ENCODE measurements around the gene SLC45A2. TPM values are rescaled to one million over a fixed set of nuclear protein-coding genes. Genes with fewer than 3 reads are reported as not detected.
A peak's percentile ranks its signal among the peaks of the same experiment; 100 is the strongest.

SLC45A2 gene
- total and polyA plus RNA-seq, 4 donors, result 0.36 to 0.54 TPM; not detected in 2

DNA sequence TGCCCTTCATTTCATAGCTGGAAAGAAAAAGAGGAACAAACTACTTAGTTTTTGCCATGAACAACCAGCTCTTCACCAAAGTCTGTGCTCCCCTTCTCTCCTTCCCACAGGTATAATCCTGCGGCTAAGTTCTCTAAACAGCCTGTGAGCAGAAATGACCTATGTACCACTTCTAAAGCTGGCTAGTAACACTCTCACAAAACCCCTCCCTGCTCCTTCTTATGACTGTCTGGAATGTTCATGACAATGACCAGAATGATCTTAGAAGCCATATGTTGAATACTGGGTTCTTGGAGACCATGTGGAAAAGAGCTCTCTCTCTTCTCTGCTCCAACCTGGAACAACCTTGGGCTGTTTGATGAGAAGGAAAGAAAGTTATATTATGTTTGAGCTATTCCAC is 36.2 kb upstream of the SLC45A2 start:
- intact Hi-C loops (cut with DNase I), result no loop called here
- ATAC-seq (ENCODE audit: low FRiP score), result no peak

DNA sequence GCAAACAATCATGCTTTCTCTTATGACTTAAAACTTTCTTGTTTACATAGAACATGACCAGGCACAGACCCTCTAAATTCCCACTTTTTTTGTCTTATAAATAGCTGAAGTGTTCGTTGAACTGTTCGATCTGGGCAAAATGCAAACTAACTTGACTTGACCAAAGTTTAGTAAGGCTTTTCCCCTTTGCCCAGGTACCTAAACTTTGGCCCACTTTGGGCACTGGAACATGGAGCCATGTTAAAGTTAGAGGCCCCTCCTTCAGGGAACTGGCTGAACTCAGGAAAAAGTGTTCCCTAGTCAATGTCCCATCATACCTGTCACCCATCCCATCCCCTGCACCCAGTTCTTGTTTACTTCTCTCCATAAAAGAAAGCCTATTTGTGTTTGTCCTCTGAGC is 32.8 kb upstream of the SLC45A2 start:
- DNase-seq, result no peak
- intact Hi-C loops (cut with DNase I), result loop anchor here in 1 of 2 donors (10.0 kb wide), 1 partner anchor 458 kb away; no protein-coding TSS in a partner anchor
- no peaks in the 10 kb centered on the region for H3K4me1 ChIP-seq (ENCODE audit: control insufficient read depth in 1 of 2, insufficient read depth in 2 of 2, low read length in 2 of 2)
- no peaks in the 10 kb centered on the region for H3K27me3 ChIP-seq (ENCODE audit: control insufficient read depth in 1 of 2, insufficient read depth in 2 of 2, low read length in 1 of 2)
- H3K4me3 ChIP-seq (ENCODE audit: low read length in 2 of 2), result no peak overlapping the region
- peaks cover 0 to 2% of the 10 kb centered on the region in 2 donors for H3K36me3 ChIP-seq (ENCODE audit: control insufficient read depth in 1 of 2, insufficient read depth in 2 of 2, low read length in 1 of 2)
- ATAC-seq (ENCODE audit: low FRiP score), result no peak
- no peak overlapping the region for H3K27ac ChIP-seq (ENCODE audit: low read depth in 1 of 2, low read length in 2 of 2)
- no peaks in the 10 kb centered on the region for H3K9me3 ChIP-seq (ENCODE audit: control insufficient read depth, low read length)
- 96 to 97% methylated on average over 2 of the region's 2 CpGs for WGBS, 2 donors

More for the DNA sequence above, 36.2 kb upstream of the SLC45A2 start:
- no peaks in the 10 kb centered on the region for H3K36me3 ChIP-seq (ENCODE audit: control insufficient read depth in 1 of 2, insufficient read depth in 2 of 2, low read length in 1 of 2)
- no peak overlapping the region for H3K4me3 ChIP-seq (ENCODE audit: low read length in 2 of 2)
- H3K9me3 ChIP-seq (ENCODE audit: control insufficient read depth, low read length), result no peaks in the 10 kb centered on the region
- no peaks in the 10 kb centered on the region for H3K4me1 ChIP-seq (ENCODE audit: control insufficient read depth in 1 of 2, insufficient read depth in 2 of 2, low read length in 2 of 2)
- no peak overlapping the region for H3K27ac ChIP-seq (ENCODE audit: low read depth in 1 of 2, low read length in 2 of 2)
- DNase-seq, result no peak
- no peaks in the 10 kb centered on the region for H3K27me3 ChIP-seq (ENCODE audit: control insufficient read depth in 1 of 2, insufficient read depth in 2 of 2, low read length in 1 of 2)
- 95 to 100% methylated on average over 1 of the region's 1 CpG for WGBS, 2 donors

DNA sequence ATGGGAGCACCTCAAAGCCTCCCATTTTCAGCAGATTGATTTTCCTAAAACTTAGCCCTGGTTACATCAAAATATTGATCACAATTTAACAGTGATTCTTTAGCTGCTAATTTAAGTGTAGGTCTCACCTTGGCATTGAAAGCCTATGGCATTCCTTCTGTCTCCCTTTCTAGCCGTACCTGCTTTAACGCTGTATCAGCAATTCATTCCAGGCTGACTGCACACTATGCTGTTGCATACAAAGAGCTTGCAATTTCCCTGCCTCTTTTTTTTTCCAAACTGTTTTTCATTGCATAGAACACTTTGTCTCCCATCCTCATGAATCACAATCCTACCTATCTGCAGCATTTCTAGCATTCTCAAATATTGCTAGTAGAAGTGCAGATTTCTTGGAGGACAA is 32.3 kb upstream of the SLC45A2 start:
- H3K27me3 ChIP-seq (ENCODE audit: control insufficient read depth in 1 of 2, insufficient read depth in 2 of 2, low read length in 1 of 2), result no peaks in the 10 kb centered on the region
- H3K9me3 ChIP-seq (ENCODE audit: control insufficient read depth, low read length), result no peaks in the 10 kb centered on the region
- H3K4me3 ChIP-seq (ENCODE audit: low read length in 2 of 2), result no peak overlapping the region
- H3K4me1 ChIP-seq (ENCODE audit: control insufficient read depth in 1 of 2, insufficient read depth in 2 of 2, low read length in 2 of 2), result no peaks in the 10 kb centered on the region
- peaks cover 0 to 2% of the 10 kb centered on the region in 2 donors for H3K36me3 ChIP-seq (ENCODE audit: control insufficient read depth in 1 of 2, insufficient read depth in 2 of 2, low read length in 1 of 2)
- no peak overlapping the region for H3K27ac ChIP-seq (ENCODE audit: low read depth in 1 of 2, low read length in 2 of 2)
- intact Hi-C loops (cut with DNase I), result loop anchor here in 1 of 2 donors (10.0 kb wide), 1 partner anchor 458 kb away; no protein-coding TSS in a partner anchor
- DNase-seq, result no peak
- 97% methylated on average over 2 of the region's 2 CpGs for WGBS, 2 donors
- ATAC-seq (ENCODE audit: low FRiP score), result no peak

DNA sequence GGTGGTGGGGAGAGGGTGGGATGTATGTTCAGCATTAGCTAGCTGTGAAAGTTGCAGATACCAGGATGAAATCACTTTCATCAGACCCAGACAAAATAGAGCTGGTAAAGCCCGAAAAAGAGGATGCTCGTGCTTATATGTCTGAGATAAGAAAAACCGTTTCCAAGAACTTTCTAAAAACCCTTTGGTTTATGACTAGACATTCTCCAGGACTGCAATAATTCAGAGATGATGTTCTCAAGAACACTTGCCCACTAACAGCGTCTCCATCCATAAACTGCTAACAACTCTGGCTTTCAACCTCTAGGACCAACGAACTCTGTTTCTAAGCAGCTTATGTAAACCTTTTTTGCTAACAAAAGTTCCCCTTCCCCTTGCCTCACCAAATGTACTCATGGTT is 31.7 kb upstream of the SLC45A2 start:
- intact Hi-C loops (cut with DNase I), result loop anchor here in 1 of 2 donors (10.0 kb wide), 1 partner anchor 459 kb away; no protein-coding TSS in a partner anchor
- H3K4me1 ChIP-seq (ENCODE audit: control insufficient read depth in 1 of 2, insufficient read depth in 2 of 2, low read length in 2 of 2), result no peaks in the 10 kb centered on the region
- no peak for ATAC-seq (ENCODE audit: low FRiP score)
- WGBS, 2 donors, result 77 to 86% methylated on average over 5 of the region's 5 CpGs
- no peaks in the 10 kb centered on the region for H3K27me3 ChIP-seq (ENCODE audit: control insufficient read depth in 1 of 2, insufficient read depth in 2 of 2, low read length in 1 of 2)
- H3K27ac ChIP-seq (ENCODE audit: low read depth in 1 of 2, low read length in 2 of 2), result no peak overlapping the region
- H3K36me3 ChIP-seq (ENCODE audit: control insufficient read depth in 1 of 2, insufficient read depth in 2 of 2, low read length in 1 of 2), result peaks cover 0 to 2% of the 10 kb centered on the region in 2 donors
- H3K4me3 ChIP-seq (ENCODE audit: low read length in 2 of 2), result no peak overlapping the region
- no peaks in the 10 kb centered on the region for H3K9me3 ChIP-seq (ENCODE audit: control insufficient read depth, low read length)
- DNase-seq, result no peak

DNA sequence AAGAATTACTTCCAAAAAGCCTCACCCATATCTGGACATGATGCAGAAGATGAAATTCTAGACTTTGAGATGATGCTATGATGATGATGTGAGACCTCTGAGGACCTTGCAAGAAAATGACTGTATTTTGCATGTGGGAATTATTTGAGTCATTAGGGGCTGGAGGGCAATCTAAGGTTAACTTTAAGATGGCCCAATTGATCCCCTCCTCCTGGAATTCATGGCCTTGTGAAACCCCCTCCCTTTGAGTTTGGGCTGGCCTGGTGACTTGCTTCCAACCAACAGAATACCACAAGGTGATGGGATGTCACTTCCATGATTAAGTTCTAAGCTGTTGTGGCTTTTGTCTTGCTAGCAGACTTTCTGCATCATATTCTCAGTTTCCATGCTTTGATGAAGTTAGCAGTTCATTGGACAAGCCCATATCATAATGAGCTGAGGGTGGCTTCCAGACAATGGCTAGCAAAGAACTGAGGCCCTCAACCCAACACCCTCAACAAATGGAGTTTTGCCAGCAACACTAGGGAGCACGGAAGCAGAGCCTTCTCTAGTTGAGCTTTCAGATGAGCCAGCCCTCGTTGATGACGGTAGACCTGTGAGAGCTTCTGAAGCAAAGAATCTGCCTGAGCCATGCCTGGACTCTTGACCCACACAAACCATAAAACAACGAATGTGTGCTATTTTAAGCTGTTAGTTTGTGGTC is 30.8 kb upstream of the SLC45A2 start:
- no peak overlapping the region for H3K4me3 ChIP-seq (ENCODE audit: low read length in 2 of 2)
- no peaks in the 10 kb centered on the region for H3K4me1 ChIP-seq (ENCODE audit: control insufficient read depth in 1 of 2, insufficient read depth in 2 of 2, low read length in 2 of 2)
- H3K36me3 ChIP-seq (ENCODE audit: control insufficient read depth in 1 of 2, insufficient read depth in 2 of 2, low read length in 1 of 2), result peaks cover 0 to 2% of the 10 kb centered on the region in 2 donors
- DNase-seq (no peak), ATAC-seq (ENCODE audit: low FRiP score) (no peak)
- no peaks in the 10 kb centered on the region for H3K27me3 ChIP-seq (ENCODE audit: control insufficient read depth in 1 of 2, insufficient read depth in 2 of 2, low read length in 1 of 2)
- no peak overlapping the region for H3K27ac ChIP-seq (ENCODE audit: low read depth in 1 of 2, low read length in 2 of 2)
- H3K9me3 ChIP-seq (ENCODE audit: control insufficient read depth, low read length), result no peaks in the 10 kb centered on the region
- intact Hi-C loops (cut with DNase I), result loop anchor here in 1 of 2 donors (10.0 kb wide), 1 partner anchor 460 kb away; no protein-coding TSS in a partner anchor
- WGBS, 2 donors, result 95 to 96% methylated on average over 4 of the region's 4 CpGs

DNA sequence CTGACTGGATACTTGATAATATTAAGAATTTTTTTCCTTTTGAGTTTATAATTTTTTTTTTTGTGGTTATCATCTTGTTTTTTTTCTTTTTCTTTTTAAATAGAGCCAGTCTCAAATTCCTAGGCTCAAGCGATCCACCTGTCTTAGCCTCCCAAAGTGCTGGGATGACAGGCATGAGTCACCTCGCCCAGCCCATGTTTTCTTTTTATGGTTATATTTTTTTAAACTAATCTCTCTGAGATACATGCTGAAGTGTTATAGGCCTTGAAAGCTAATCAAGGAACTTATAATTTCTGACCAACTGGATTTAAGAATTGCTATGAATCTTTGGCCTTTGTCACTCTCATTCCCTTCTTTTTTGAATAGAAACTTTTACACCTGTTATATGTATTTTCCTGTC is 30.1 kb upstream of the SLC45A2 start:
- Histone ChIP-seq H3K36me3 (ENCODE audit: control insufficient read depth in 1 of 2, insufficient read depth in 2 of 2, low read length in 1 of 2) (peaks cover 0 to 2% of the 10 kb centered on the region in 2 donors), H3K9me3 (ENCODE audit: control insufficient read depth, low read length) (no peaks in the 10 kb centered on the region), H3K27me3 (ENCODE audit: control insufficient read depth in 1 of 2, insufficient read depth in 2 of 2, low read length in 1 of 2) (no peaks in the 10 kb centered on the region), H3K4me3 (ENCODE audit: low read length in 2 of 2) (no peak overlapping the region), H3K4me1 (ENCODE audit: control insufficient read depth in 1 of 2, insufficient read depth in 2 of 2, low read length in 2 of 2) (no peaks in the 10 kb centered on the region), H3K27ac (ENCODE audit: low read depth in 1 of 2, low read length in 2 of 2) (no peak overlapping the region)
- ATAC-seq (ENCODE audit: low FRiP score) (no peak), DNase-seq (no peak)
- WGBS, 2 donors, result 91 to 97% methylated on average over 2 of the region's 2 CpGs
- intact Hi-C loops (cut with DNase I), result loop anchor here in 1 of 2 donors (10.0 kb wide), 1 partner anchor 460 kb away; no protein-coding TSS in a partner anchor

DNA sequence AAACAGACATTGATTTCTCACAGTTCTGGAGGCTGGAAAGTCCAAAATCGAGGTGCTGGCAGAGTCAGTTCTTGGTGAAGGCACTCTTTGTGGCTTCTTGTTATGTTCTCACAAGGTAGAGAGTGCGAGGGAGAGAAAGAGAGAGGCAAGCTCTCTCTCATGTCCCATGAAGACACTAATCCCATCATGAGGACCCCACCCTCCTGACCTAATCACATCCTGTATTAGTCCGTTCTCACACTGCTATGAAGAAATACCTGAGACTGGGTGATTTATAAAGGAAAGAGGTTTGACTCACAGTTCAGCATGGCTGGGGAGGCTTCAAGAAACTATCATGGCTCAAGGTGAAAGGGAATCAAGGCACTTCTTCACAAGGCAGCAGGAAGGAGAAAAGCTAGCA is 29.1 kb upstream of the SLC45A2 start:
- DNase-seq, result no peak
- no peaks in the 10 kb centered on the region for H3K27me3 ChIP-seq (ENCODE audit: control insufficient read depth in 1 of 2, insufficient read depth in 2 of 2, low read length in 1 of 2)
- ATAC-seq (ENCODE audit: low FRiP score), result no peak
- no peak overlapping the region for H3K27ac ChIP-seq (ENCODE audit: low read depth in 1 of 2, low read length in 2 of 2)
- intact Hi-C loops (cut with DNase I), result loop anchor here in 1 of 2 donors (10.0 kb wide), 1 partner anchor 461 kb away; no protein-coding TSS in a partner anchor
- H3K9me3 ChIP-seq (ENCODE audit: control insufficient read depth, low read length), result no peaks in the 10 kb centered on the region
- H3K36me3 ChIP-seq (ENCODE audit: control insufficient read depth in 1 of 2, insufficient read depth in 2 of 2, low read length in 1 of 2), result peaks cover 0 to 2% of the 10 kb centered on the region in 2 donors
- WGBS, 2 donors, result 89 to 91% methylated on average over 3 of the region's 3 CpGs
- H3K4me1 ChIP-seq (ENCODE audit: control insufficient read depth in 1 of 2, insufficient read depth in 2 of 2, low read length in 2 of 2), result no peaks in the 10 kb centered on the region
- H3K4me3 ChIP-seq (ENCODE audit: low read length in 2 of 2), result no peak overlapping the region

DNA sequence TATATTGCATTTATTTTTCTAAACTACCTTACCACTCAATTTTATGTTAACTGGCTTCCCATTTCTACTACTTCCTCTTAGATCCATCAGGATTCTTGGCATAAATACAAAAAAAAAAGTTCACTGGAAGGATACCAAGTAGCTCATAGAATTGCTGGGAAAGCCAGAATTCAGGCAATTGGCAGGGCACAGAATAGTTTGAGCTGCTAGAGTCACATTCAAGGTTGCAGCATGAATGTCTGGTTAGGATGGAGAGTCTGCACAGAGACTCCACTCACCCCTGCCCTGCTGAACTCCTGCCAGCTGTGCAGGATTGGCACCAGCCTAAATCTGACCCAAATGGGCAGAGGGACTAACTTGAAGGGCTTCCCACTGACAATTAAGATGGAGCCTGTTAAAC is 28.3 kb upstream of the SLC45A2 start:
- Histone ChIP-seq H3K36me3 (ENCODE audit: control insufficient read depth in 1 of 2, insufficient read depth in 2 of 2, low read length in 1 of 2) (peaks cover 0 to 2% of the 10 kb centered on the region in 2 donors), H3K9me3 (ENCODE audit: control insufficient read depth, low read length) (no peaks in the 10 kb centered on the region), H3K4me1 (ENCODE audit: control insufficient read depth in 1 of 2, insufficient read depth in 2 of 2, low read length in 2 of 2) (no peaks in the 10 kb centered on the region), H3K27me3 (ENCODE audit: control insufficient read depth in 1 of 2, insufficient read depth in 2 of 2, low read length in 1 of 2) (no peaks in the 10 kb centered on the region), H3K4me3 (ENCODE audit: low read length in 2 of 2) (no peak overlapping the region), H3K27ac (ENCODE audit: low read depth in 1 of 2, low read length in 2 of 2) (no peak overlapping the region)
- ATAC-seq (ENCODE audit: low FRiP score), result no peak
- DNase-seq, result peak in 1 of 2 donors; percentile 50
- intact Hi-C loops (cut with DNase I), result loop anchor here in 1 of 2 donors (10.0 kb wide), 1 partner anchor 462 kb away; no protein-coding TSS in a partner anchor

DNA sequence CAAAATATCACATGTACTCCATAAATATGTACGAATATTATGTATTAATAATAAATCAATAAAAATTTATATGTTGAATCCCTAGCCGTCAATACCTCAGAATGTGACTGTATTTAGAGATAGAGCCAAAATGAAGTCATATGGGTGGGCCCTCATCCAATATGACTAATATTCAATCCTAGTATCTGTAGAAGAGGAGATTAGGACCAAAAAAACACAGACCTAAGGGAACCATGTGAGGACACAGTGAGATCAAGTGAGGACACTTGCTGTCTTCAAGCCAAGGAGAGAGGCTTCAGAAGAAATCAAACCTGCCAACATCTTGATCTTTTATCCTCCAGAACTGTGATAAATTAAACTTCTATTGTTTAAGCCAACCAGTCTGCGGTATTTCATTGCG is 27.0 kb upstream of the SLC45A2 start:
- no peak for DNase-seq

More for the DNA sequence above, 27.0 kb upstream of the SLC45A2 start:
- no peaks in the 10 kb centered on the region for H3K4me1 ChIP-seq (ENCODE audit: control insufficient read depth in 1 of 2, insufficient read depth in 2 of 2, low read length in 2 of 2)
- H3K9me3 ChIP-seq (ENCODE audit: control insufficient read depth, low read length), result no peaks in the 10 kb centered on the region
- no peak overlapping the region for H3K4me3 ChIP-seq (ENCODE audit: low read length in 2 of 2)
- 73 to 90% methylated on average over 4 of the region's 4 CpGs for WGBS, 2 donors
- intact Hi-C loops (cut with DNase I), result loop anchor here in 1 of 2 donors (10.0 kb wide), 1 partner anchor 463 kb away; no protein-coding TSS in a partner anchor
- H3K36me3 ChIP-seq (ENCODE audit: control insufficient read depth in 1 of 2, insufficient read depth in 2 of 2, low read length in 1 of 2), result peaks cover 0 to 2% of the 10 kb centered on the region in 2 donors
- no peak for ATAC-seq (ENCODE audit: low FRiP score)
- H3K27ac ChIP-seq (ENCODE audit: low read depth in 1 of 2, low read length in 2 of 2), result no peak overlapping the region
- no peaks in the 10 kb centered on the region for H3K27me3 ChIP-seq (ENCODE audit: control insufficient read depth in 1 of 2, insufficient read depth in 2 of 2, low read length in 1 of 2)

Measured in aorta (tissue), 5 donors.